Skeletal muscle tissue (tissue), 4 donors: Measurements from ENCODE around the gene IL5. TPM values are rescaled to one million over a fixed set of nuclear protein-coding genes. Genes with fewer than 3 reads are reported as not detected.

ENCODE experiments used
- H3K27ac ChIP-seq: one replicate; pipeline ENCODE4 v1.7.0; 2013; ENCODE audit warnings: mild to moderate bottlenecking, low read depth, low read length, inconsistent platforms
- H3K27me3 ChIP-seq, 3 donors: one replicate each; pipeline ENCODE4 v1.7.0; 2013; ENCODE audit warnings: low read length in 3 of 3; ENCODE audit not compliant: control insufficient read depth in 3 of 3, insufficient read depth in 3 of 3
- H3K36me3 ChIP-seq, 3 donors: one replicate each; pipeline ENCODE4 v1.7.0; 2013; ENCODE audit warnings: low read length in 3 of 3; ENCODE audit not compliant: control insufficient read depth in 3 of 3, insufficient read depth in 3 of 3
- H3K4me1 ChIP-seq, 3 donors: one replicate each; pipeline ENCODE4 v1.7.0; 2013; ENCODE audit warnings: low read length in 3 of 3, mild to moderate bottlenecking in 3 of 3; ENCODE audit not compliant: control insufficient read depth in 3 of 3, insufficient read depth in 3 of 3
- H3K4me3 ChIP-seq, 3 donors: one replicate each; pipeline ENCODE4 v1.7.0; 2013; ENCODE audit warnings: low read length in 3 of 3
- H3K9ac ChIP-seq, 3 donors: one replicate each; pipeline ENCODE4 v1.7.0; 2013; ENCODE audit warnings: low read length in 3 of 3, mild to moderate bottlenecking in 3 of 3, moderate library complexity in 2 of 3, low read depth in 1 of 3
- H3K9me3 ChIP-seq, 3 donors: one replicate each; pipeline ENCODE4 v1.7.0; 2013; ENCODE audit warnings: low read length in 3 of 3; ENCODE audit not compliant: control insufficient read depth in 3 of 3
- total RNA-seq: library from RNA; depleted of rRNA; stranded (reverse); fragments of >200 nt; gene quantifications from one replicate; pipeline ENCODE4 v1.2.3, GENCODE V29; 2014
- donor health status: Osteomylitis.

The IL5 gene
- total RNA-seq, 1 donor from 2014 or later = not detected

GRCh38 chr5:132500244-132500930, 42.9 kb downstream of the IL5 start:
- H3K9ac ChIP-seq = peak overlapping the region in 1 of 3 donors; percentile 57
- H3K4me1 ChIP-seq = peaks cover 33 to 44% (median 34%) of the 10 kb centered on the region in 3 donors
- no peaks in the 10 kb centered on the region for H3K36me3 ChIP-seq
- H3K27ac ChIP-seq = no peak overlapping the region
- no peaks in the 10 kb centered on the region for H3K27me3 ChIP-seq
- no peaks in the 10 kb centered on the region for H3K9me3 ChIP-seq
- no peak overlapping the region for H3K4me3 ChIP-seq

GRCh38 chr5:132499440-132500243, 43.7 kb downstream of the IL5 start:
- no peak overlapping the region for H3K27ac ChIP-seq
- no peak overlapping the region for H3K9ac ChIP-seq
- H3K27me3 ChIP-seq = no peaks in the 10 kb centered on the region
- H3K36me3 ChIP-seq = no peaks in the 10 kb centered on the region
- peaks cover 38 to 49% (median 38%) of the 10 kb centered on the region in 3 donors for H3K4me1 ChIP-seq
- H3K4me3 ChIP-seq = no peak overlapping the region
- no peaks in the 10 kb centered on the region for H3K9me3 ChIP-seq

- Histone ChIP-seq H3K9ac (no peak overlapping the region), H3K36me3 (no peaks in the 10 kb centered on the region), H3K27ac (peak overlapping the region; percentile 85), H3K9me3 (no peaks in the 10 kb centered on the region), H3K4me1 (peaks cover 42 to 49% (median 44%) of the 10 kb centered on the region in 3 donors), H3K27me3 (no peaks in the 10 kb centered on the region), H3K4me3 (no peak overlapping the region)
These were observed 44.5 kb downstream of the IL5 start for GRCh38 chr5:132498686-132499271.

- H3K27me3 ChIP-seq = no peaks in the 10 kb centered on the region
- H3K9me3 ChIP-seq = no peaks in the 10 kb centered on the region
- H3K4me3 ChIP-seq = no peak overlapping the region
- H3K36me3 ChIP-seq = no peaks in the 10 kb centered on the region
- peaks cover 42 to 49% (median 44%) of the 10 kb centered on the region in 3 donors for H3K4me1 ChIP-seq
- H3K27ac ChIP-seq = peak overlapping the region; percentile 85
- H3K9ac ChIP-seq = peak overlapping the region in 2 of 3 donors; percentile 10 to 17
These were observed 45.2 kb downstream of the IL5 start for GRCh38 chr5:132498152-132498551.

GRCh38 chr5:132497488-132497997, 45.8 kb downstream of the IL5 start:
- Histone ChIP-seq H3K4me1 (peaks cover 42 to 46% (median 42%) of the 10 kb centered on the region in 3 donors), H3K9me3 (no peaks in the 10 kb centered on the region), H3K4me3 (peak overlapping the region in 2 of 3 donors; percentile 68 to 81), H3K36me3 (no peaks in the 10 kb centered on the region), H3K27me3 (no peaks in the 10 kb centered on the region), H3K9ac (peak overlapping the region; percentile 68 to 79 (median 76)), H3K27ac (peak overlapping the region; percentile 85)

GRCh38 chr5:132496631-132497487, 46.5 kb downstream of the IL5 start:
- Histone ChIP-seq H3K27me3 (no peaks in the 10 kb centered on the region), H3K36me3 (no peaks in the 10 kb centered on the region), H3K27ac (peak overlapping the region; percentile 85), H3K9me3 (no peaks in the 10 kb centered on the region), H3K4me1 (peaks cover 44 to 47% (median 45%) of the 10 kb centered on the region in 3 donors), H3K9ac (peak overlapping the region; percentile 68 to 79 (median 76)), H3K4me3 (peak overlapping the region; percentile 81 to 83 (median 82))

- no peaks in the 10 kb centered on the region for H3K27me3 ChIP-seq
- no peaks in the 10 kb centered on the region for H3K36me3 ChIP-seq
- peak overlapping the region; percentile 68 to 79 (median 76) for H3K9ac ChIP-seq
- peaks cover 46 to 53% (median 51%) of the 10 kb centered on the region in 3 donors for H3K4me1 ChIP-seq
- peak overlapping the region; percentile 81 to 83 (median 82) for H3K4me3 ChIP-seq
- H3K9me3 ChIP-seq = no peaks in the 10 kb centered on the region
- peak overlapping the region; percentile 85 for H3K27ac ChIP-seq
These were observed 47.1 kb downstream of the IL5 start for GRCh38 chr5:132496191-132496630.

GRCh38 chr5:132495667-132496190, 47.6 kb downstream of the IL5 start:
- Histone ChIP-seq H3K4me1 (peaks cover 43 to 51% (median 48%) of the 10 kb centered on the region in 3 donors), H3K4me3 (peak overlapping the region in 2 of 3 donors; percentile 81 to 83), H3K27me3 (no peaks in the 10 kb centered on the region), H3K36me3 (no peaks in the 10 kb centered on the region), H3K27ac (peak overlapping the region; percentile 85), H3K9me3 (no peaks in the 10 kb centered on the region), H3K9ac (peak overlapping the region; percentile 34 to 78 (median 66))

GRCh38 chr5:132493821-132494220, 49.5 kb downstream of the IL5 start:
- Histone ChIP-seq H3K27ac (no peak overlapping the region), H3K27me3 (no peaks in the 10 kb centered on the region), H3K4me3 (no peak overlapping the region), H3K9ac (no peak overlapping the region), H3K4me1 (peaks cover 52 to 61% (median 59%) of the 10 kb centered on the region in 3 donors), H3K9me3 (no peaks in the 10 kb centered on the region), H3K36me3 (peaks cover 0 to 5% (median 3%) of the 10 kb centered on the region in 3 donors)
